Endodermal cell (in vitro differentiated cells): ENCODE measurements around the gene AKT3. TPM values are rescaled to one million over a fixed set of nuclear protein-coding genes. Genes with fewer than 3 reads are reported as not detected.
A peak's percentile ranks its signal among the peaks of the same experiment; 100 is the strongest.

Experiments used
- DNase-seq: peaks from one replicate; pipeline ENCODE4 v3.0.0-alpha.2; 2017
- H3K27ac ChIP-seq: 2 replicates; pipeline ENCODE4 v1.5.1; 2013; ENCODE audit warnings: mild to moderate bottlenecking, low read depth, low read length, moderate library complexity
- H3K27me3 ChIP-seq: 2 replicates; pipeline ENCODE4 v1.6.1; 2013; ENCODE audit warnings: mild to moderate bottlenecking, low read length, moderate library complexity; ENCODE audit not compliant: insufficient read depth, control insufficient read depth, poor library complexity, severe bottlenecking
- H3K36me3 ChIP-seq: 2 replicates; pipeline ENCODE4 v1.7.0; 2013; ENCODE audit warnings: mild to moderate bottlenecking, low read length, moderate library complexity; ENCODE audit not compliant: control insufficient read depth, insufficient read depth
- H3K4me1 ChIP-seq: one replicate; pipeline ENCODE4 v1.7.0; 2013; ENCODE audit warnings: low read length; ENCODE audit not compliant: control insufficient read depth, insufficient read depth
- H3K4me3 ChIP-seq: 2 replicates; pipeline ENCODE4 v1.5.1; 2013; ENCODE audit warnings: mild to moderate bottlenecking, low read length, moderate library complexity
- H3K9ac ChIP-seq: 2 replicates; pipeline ENCODE4 v1.6.1; 2013; ENCODE audit warnings: mild to moderate bottlenecking, low read length, moderate library complexity; ENCODE audit not compliant: poor library complexity, severe bottlenecking; ENCODE audit errors: extremely low read depth
- H3K9me3 ChIP-seq: 2 replicates; pipeline ENCODE4 v1.6.1; 2013; ENCODE audit warnings: mild to moderate bottlenecking, low read length, moderate library complexity; ENCODE audit not compliant: control insufficient read depth
- H3K27ac Mint-ChIP-seq: 2 replicates; pipeline ENCODE4 v1.8.0; 2020; ENCODE audit warnings: mixed read lengths
- H3K27me3 Mint-ChIP-seq: 2 replicates; pipeline ENCODE4 v1.8.0; 2021; ENCODE audit warnings: mild to moderate bottlenecking, mixed read lengths; ENCODE audit not compliant: insufficient read depth
- H3K36me3 Mint-ChIP-seq: 2 replicates; pipeline ENCODE4 v1.8.0; 2020; ENCODE audit warnings: low read depth, mixed read lengths
- H3K4me1 Mint-ChIP-seq: 2 replicates; pipeline ENCODE4 v1.8.0; 2020; ENCODE audit warnings: mixed read lengths
- H3K4me3 Mint-ChIP-seq: 2 replicates; pipeline ENCODE4 v1.8.0; 2020; ENCODE audit warnings: mild to moderate bottlenecking, moderate library complexity, mixed read lengths
- H3K9me3 Mint-ChIP-seq: 2 replicates; pipeline ENCODE4 v1.8.0; 2020; ENCODE audit warnings: mild to moderate bottlenecking, mixed read lengths
- WGBS, 2 experiments: methylation state at CpG; one replicate each; pipeline versions ENCODE4 v1.1.5 to v1.1.7; 2013; ENCODE audit warnings: missing lambda C conversion rate in 2 of 2, mixed read lengths in 1 of 2; ENCODE audit not compliant: insufficient coverage in 1 of 2, insufficient read length in 1 of 2; 5-methylcytosine and 5-hydroxymethylcytosine counted together
- total RNA-seq, 2 donors: library from RNA; stranded (reverse); fragmentation: NEBNext Ultra II Directional in 1 of 2; extraction: Animal tissue kit (Norgen Biotek cat#: 25700) in 1 of 2; gene quantifications; 2 replicates in 1 of 2; 3 replicates in 1 of 2; pipeline ENCODE4 v1.2.1, GENCODE V29; 2021
- TF ChIP-seq, protein P1 (sequence below): fragments of 200-600 bp; sonication (generic); conservative IDR thresholded peaks from 2 replicates; pipeline ENCODE4 v1.5.0; 2021; ENCODE audit warnings: antibody characterized with exemption, mild to moderate bottlenecking

Gene AKT3
- total RNA-seq, 2 donors from 2014 or later = 38.2 to 49.1 TPM

DNA sequence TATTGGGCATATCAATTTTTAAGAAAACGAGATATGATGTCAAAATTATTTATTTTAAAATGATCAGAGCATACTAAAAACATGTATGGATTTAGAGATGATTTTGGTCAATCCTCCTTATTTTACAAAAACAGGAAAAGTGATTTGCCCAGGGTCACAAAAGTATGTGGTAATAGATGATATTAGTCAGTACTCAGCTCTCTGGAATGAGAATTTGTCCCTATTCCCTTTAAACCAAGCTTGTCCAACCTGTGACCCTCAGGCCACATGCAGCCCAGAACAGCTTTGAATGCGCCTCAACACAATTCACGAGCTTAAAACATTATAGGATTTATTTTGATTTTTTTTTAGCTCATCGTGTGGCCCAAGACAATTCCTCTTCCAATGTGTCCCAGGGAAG, 104.7 kb downstream of the AKT3 start:
- no peak overlapping the region for H3K4me3 Mint-ChIP-seq
- Histone ChIP-seq H3K27me3 (no peaks in the 10 kb centered on the region), H3K36me3 (no peaks in the 10 kb centered on the region), H3K27ac (peak overlapping the region; percentile 58), H3K4me3 (no peak overlapping the region), H3K4me1 (no peaks in the 10 kb centered on the region), H3K9ac (no peak overlapping the region), H3K9me3 (peaks cover 4% of the 10 kb centered on the region)
- 93 to 95% methylated on average over 3 to 4 of the region's 4 CpGs for WGBS, 2 experiments
- TF ChIP-seq, protein P1, sequence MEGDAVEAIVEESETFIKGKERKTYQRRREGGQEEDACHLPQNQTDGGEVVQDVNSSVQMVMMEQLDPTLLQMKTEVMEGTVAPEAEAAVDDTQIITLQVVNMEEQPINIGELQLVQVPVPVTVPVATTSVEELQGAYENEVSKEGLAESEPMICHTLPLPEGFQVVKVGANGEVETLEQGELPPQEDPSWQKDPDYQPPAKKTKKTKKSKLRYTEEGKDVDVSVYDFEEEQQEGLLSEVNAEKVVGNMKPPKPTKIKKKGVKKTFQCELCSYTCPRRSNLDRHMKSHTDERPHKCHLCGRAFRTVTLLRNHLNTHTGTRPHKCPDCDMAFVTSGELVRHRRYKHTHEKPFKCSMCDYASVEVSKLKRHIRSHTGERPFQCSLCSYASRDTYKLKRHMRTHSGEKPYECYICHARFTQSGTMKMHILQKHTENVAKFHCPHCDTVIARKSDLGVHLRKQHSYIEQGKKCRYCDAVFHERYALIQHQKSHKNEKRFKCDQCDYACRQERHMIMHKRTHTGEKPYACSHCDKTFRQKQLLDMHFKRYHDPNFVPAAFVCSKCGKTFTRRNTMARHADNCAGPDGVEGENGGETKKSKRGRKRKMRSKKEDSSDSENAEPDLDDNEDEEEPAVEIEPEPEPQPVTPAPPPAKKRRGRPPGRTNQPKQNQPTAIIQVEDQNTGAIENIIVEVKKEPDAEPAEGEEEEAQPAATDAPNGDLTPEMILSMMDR = no peak
- no peak for DNase-seq
- peaks cover 12% of the 10 kb centered on the region for H3K36me3 Mint-ChIP-seq
- H3K27me3 Mint-ChIP-seq = no peaks in the 10 kb centered on the region
- H3K9me3 Mint-ChIP-seq = peaks cover 7% of the 10 kb centered on the region
- H3K4me1 Mint-ChIP-seq = peaks cover 9% of the 10 kb centered on the region
- no peak overlapping the region for H3K27ac Mint-ChIP-seq

- 96 to 100% methylated on average over 2 to 4 of the region's 4 CpGs for WGBS, 2 experiments
- Mint-ChIP-seq H3K27me3 (no peaks in the 10 kb centered on the region), H3K4me1 (peaks cover 21% of the 10 kb centered on the region), H3K9me3 (peaks cover 7% of the 10 kb centered on the region), H3K4me3 (no peak overlapping the region), H3K27ac (no peak overlapping the region), H3K36me3 (peaks cover 12% of the 10 kb centered on the region)
- Histone ChIP-seq H3K36me3 (no peaks in the 10 kb centered on the region), H3K27me3 (no peaks in the 10 kb centered on the region), H3K27ac (no peak overlapping the region), H3K4me1 (peaks cover 7% of the 10 kb centered on the region), H3K4me3 (no peak overlapping the region), H3K9ac (no peak overlapping the region), H3K9me3 (peaks cover 4% of the 10 kb centered on the region)
- TF ChIP-seq, protein P1 = no peak
- DNase-seq = no peak
Observed at GRCh38 chr1:243742819-243743218, 107.2 kb downstream of the AKT3 start.

DNA sequence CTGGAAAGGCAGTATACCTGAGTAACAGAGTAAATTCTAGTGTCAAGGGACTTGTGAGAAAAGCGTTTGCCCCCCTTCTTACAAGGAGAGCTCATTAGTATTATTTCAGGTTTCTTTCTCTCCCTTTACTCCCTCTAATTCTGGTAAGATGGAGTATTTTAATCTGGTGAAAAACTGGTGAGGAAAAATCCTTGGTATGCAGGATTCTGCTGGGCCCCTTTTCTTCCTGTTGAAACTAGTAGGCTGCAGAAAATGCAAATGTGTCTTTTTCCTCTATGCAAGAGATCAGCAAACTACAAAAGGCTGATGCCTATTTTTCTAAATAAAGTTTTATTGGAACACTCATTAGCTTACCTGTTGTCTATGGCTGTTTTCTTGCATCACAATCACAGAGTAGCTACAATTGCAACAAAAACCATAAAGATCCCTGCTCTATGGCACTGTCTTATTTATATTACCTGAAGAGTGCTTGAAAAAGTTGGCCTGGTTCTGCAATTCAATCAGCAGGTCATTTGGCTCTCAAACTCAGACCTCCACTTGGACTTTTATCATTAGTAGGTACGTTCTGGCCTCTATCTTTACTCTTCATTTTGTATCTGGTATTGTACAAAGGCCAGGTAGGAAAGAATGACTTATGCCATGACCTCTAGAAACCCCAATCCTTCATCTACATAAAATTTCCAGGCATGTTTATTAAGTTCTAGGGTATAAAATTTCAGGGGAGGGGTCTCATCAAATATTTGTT, 109.6 kb downstream of the AKT3 start:
- H3K9ac ChIP-seq = no peak overlapping the region
- Mint-ChIP-seq H3K27ac (peak overlapping the region; percentile 12), H3K4me3 (no peak overlapping the region), H3K27me3 (no peaks in the 10 kb centered on the region), H3K9me3 (peaks cover 7% of the 10 kb centered on the region), H3K36me3 (peaks cover 12% of the 10 kb centered on the region), H3K4me1 (peaks cover 15% of the 10 kb centered on the region)
- H3K27ac ChIP-seq = peak overlapping the region; percentile 42
- TF ChIP-seq, protein P1 = no peak
- WGBS, 2 experiments = 50% methylated on average over 2 of the region's 2 CpGs; no CpG with 5 or more reads in 1 of the 2 experiments
- H3K4me1 ChIP-seq = peaks cover 7% of the 10 kb centered on the region
- H3K4me3 ChIP-seq = no peak overlapping the region
- H3K36me3 ChIP-seq = no peaks in the 10 kb centered on the region
- peaks cover 4% of the 10 kb centered on the region for H3K9me3 ChIP-seq
- no peaks in the 10 kb centered on the region for H3K27me3 ChIP-seq
- no peak for DNase-seq
